Measurements from ENCODE around the gene ARFGAP1.

Gene ARFGAP1

DNA sequence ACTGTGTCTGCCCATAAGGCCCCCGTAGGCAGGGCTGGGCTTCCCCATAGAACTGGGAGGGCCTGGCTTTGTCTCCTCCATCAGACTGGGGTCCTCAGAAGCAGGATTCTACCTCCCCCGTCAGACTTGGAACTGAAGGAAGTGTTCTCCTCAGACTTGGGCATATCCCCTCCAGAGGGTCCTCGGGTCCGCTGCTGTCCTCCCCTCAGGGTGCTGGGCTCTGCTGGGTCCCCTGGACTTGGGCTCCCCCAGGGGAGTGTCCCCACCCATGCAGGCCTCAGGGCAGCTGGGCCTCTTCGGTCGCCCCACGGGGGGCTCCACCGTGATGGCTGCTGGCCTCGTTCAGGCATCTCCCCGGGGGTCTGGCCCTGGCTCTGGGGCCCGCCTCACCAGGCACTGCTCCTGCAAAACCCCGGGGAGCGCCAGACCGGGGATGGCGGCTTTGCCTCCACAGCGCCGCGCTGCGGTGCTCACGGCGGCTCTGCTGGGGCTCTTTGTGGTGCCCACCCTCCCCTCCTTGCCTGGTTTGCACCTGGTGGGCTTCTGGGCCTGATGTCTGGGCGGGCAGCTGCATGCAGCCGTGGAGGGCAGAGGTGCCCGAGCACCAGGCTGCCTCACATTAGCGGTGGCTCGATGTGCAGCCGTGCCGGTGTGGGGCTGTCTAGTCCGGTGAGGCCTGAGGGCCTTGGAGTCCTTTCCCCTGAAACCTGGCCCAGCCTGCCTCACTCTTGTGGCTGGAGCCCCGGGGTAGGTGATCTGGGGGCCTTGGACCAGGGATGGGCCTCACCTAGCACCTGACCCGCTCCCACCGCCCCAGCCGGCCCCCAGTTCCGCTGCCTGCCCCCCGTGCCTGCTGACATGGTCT is 34.3 kb downstream of the ARFGAP1 start:
- Histone ChIP-seq H3K9me2 (replicated peaks; ENCODE audit: low read depth, low read length) (no peaks in the 10 kb centered on the region), H3K9me3 (ENCODE audit: insufficient read depth, low read depth, low read length) (no peaks in the 10 kb centered on the region), H3K9ac (ENCODE audit: low read depth, low read length, poor library complexity, severe bottlenecking) (no peak overlapping the region), H3K4me3 (ENCODE audit: low read length, poor library complexity, severe bottlenecking) (no peak overlapping the region), H3K4me1 (ENCODE audit: insufficient read depth, low read length, poor library complexity, severe bottlenecking) (peaks cover 2% of the 10 kb centered on the region), H3K27me3 (ENCODE audit: insufficient read depth, low read length, poor library complexity, severe bottlenecking) (no peaks in the 10 kb centered on the region), H3K4me2 (ENCODE audit: low read depth, low read length, poor library complexity, severe bottlenecking) (no peak overlapping the region), H4K20me1 (ENCODE audit: insufficient read depth, low read length, poor library complexity, severe bottlenecking) (no peaks in the 10 kb centered on the region), H3K79me2 (ENCODE audit: insufficient read depth, low read length) (no peaks in the 10 kb centered on the region), H3K36me3 (ENCODE audit: insufficient read depth, low read length) (no peaks in the 10 kb centered on the region), H2AFZ (ENCODE audit: low read length) (no peak overlapping the region), H3F3A (ENCODE audit: low read depth) (no peaks in the 10 kb centered on the region)
- TF ChIP-seq, protein P1, sequence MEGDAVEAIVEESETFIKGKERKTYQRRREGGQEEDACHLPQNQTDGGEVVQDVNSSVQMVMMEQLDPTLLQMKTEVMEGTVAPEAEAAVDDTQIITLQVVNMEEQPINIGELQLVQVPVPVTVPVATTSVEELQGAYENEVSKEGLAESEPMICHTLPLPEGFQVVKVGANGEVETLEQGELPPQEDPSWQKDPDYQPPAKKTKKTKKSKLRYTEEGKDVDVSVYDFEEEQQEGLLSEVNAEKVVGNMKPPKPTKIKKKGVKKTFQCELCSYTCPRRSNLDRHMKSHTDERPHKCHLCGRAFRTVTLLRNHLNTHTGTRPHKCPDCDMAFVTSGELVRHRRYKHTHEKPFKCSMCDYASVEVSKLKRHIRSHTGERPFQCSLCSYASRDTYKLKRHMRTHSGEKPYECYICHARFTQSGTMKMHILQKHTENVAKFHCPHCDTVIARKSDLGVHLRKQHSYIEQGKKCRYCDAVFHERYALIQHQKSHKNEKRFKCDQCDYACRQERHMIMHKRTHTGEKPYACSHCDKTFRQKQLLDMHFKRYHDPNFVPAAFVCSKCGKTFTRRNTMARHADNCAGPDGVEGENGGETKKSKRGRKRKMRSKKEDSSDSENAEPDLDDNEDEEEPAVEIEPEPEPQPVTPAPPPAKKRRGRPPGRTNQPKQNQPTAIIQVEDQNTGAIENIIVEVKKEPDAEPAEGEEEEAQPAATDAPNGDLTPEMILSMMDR (conservative IDR thresholded peaks at IDR 0.05; ENCODE audit: low read length) = no peak
- no peak for TF ChIP-seq EZH2phosphoT487 (IDR thresholded peaks at IDR 0.05; ENCODE audit: borderline replicate concordance)

DNA sequence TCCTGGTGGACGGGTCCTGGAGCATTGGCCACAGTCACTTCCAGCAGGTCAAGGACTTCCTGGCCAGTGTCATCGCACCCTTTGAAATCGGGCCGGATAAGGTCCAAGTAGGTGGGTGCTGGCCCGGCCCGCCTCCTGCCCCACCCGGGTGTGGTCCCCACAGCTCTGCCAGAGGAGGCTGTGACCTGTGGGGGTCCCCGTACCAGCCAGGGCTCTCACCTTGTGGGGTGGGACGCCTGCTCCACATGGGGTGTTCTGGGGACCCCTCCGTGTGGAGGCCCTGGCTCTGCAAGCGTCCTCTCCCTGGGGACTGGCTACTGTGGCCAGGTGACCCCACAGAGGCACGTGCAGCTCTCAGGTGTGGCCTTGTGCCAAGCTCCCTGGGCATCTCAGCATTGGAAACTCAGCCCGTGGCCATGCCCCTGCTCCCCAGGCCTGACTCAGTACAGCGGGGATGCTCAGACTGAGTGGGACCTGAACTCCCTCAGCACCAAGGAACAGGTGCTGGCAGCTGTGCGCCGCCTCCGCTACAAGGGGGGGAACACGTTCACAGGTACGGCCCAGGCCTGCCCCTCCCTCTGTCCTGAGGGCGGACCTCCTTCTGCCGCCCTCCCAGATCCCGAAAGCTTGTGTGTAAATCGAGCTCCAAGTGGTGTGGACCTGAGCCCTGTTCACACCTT is 35.1 kb downstream of the ARFGAP1 start:
- Histone ChIP-seq H3K27me3 (ENCODE audit: insufficient read depth, low read length, poor library complexity, severe bottlenecking) (no peaks in the 10 kb centered on the region), H3K9me3 (ENCODE audit: insufficient read depth, low read depth, low read length) (no peaks in the 10 kb centered on the region), H4K20me1 (ENCODE audit: insufficient read depth, low read length, poor library complexity, severe bottlenecking) (no peaks in the 10 kb centered on the region)

DNA sequence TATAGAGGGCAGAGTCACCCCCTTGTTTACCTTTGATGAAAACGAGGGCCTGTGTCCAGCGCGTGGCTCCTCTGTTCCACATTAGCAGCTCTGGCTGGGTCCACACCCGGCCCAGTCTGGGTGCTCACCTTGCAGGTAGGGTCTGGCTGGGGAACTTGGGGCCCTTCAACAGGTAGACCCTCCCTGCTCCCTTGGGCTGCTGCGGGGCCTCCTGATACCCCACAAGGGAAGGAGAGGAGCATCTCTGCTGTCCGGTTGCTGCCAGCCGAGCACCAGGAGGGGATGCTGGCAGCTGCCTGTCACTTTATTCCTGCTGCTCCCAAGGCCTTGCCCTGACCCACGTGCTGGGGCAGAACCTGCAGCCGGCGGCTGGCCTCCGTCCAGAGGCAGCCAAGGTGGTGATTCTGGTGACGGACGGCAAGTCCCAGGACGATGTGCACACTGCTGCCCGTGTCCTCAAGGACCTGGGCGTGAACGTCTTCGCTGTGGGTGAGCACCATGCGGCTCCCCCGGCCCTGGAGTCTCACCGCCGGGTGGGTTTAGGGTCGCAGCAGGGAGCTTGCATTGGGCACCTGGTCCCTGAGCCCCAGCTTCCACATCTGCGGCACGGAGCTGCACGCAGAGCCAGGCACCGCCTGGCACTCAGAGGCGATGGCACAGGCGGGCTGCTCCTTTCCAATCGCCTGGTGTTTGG is 35.8 kb downstream of the ARFGAP1 start:
- no peaks in the 10 kb centered on the region for H3K36me3 ChIP-seq (ENCODE audit: insufficient read depth, low read length)
- peaks cover 7% of the 10 kb centered on the region for H3K4me1 ChIP-seq (ENCODE audit: insufficient read depth, low read length, poor library complexity, severe bottlenecking)
- no peaks in the 10 kb centered on the region for H3K79me2 ChIP-seq (ENCODE audit: insufficient read depth, low read length)
- H3K4me3 ChIP-seq (ENCODE audit: low read length, poor library complexity, severe bottlenecking) = no peak overlapping the region
- no peaks in the 10 kb centered on the region for H3F3A ChIP-seq (ENCODE audit: low read depth)
- no peaks in the 10 kb centered on the region for H3K27me3 ChIP-seq (ENCODE audit: insufficient read depth, low read length, poor library complexity, severe bottlenecking)
- no peak overlapping the region for H3K9ac ChIP-seq (ENCODE audit: low read depth, low read length, poor library complexity, severe bottlenecking)
- H4K20me1 ChIP-seq (ENCODE audit: insufficient read depth, low read length, poor library complexity, severe bottlenecking) = no peaks in the 10 kb centered on the region
- H3K4me2 ChIP-seq (ENCODE audit: low read depth, low read length, poor library complexity, severe bottlenecking) = no peak overlapping the region
- H2AFZ ChIP-seq (ENCODE audit: low read length) = no peak overlapping the region
- H3K9me2 ChIP-seq (replicated peaks; ENCODE audit: low read depth, low read length) = no peaks in the 10 kb centered on the region
- H3K9me3 ChIP-seq (ENCODE audit: insufficient read depth, low read depth, low read length) = no peaks in the 10 kb centered on the region
- TF ChIP-seq, protein P1 (conservative IDR thresholded peaks at IDR 0.05; ENCODE audit: low read length) = no peak
- TF ChIP-seq EZH2phosphoT487 (IDR thresholded peaks at IDR 0.05; ENCODE audit: borderline replicate concordance) = no peak

More for the DNA sequence above, 35.1 kb downstream of the ARFGAP1 start:
- H3K4me1 ChIP-seq (ENCODE audit: insufficient read depth, low read length, poor library complexity, severe bottlenecking) = peaks cover 7% of the 10 kb centered on the region
- H3K79me2 ChIP-seq (ENCODE audit: insufficient read depth, low read length) = no peaks in the 10 kb centered on the region
- H3K4me2 ChIP-seq (ENCODE audit: low read depth, low read length, poor library complexity, severe bottlenecking) = no peak overlapping the region
- no peak overlapping the region for H3K9ac ChIP-seq (ENCODE audit: low read depth, low read length, poor library complexity, severe bottlenecking)
- H3F3A ChIP-seq (ENCODE audit: low read depth) = no peaks in the 10 kb centered on the region
- TF ChIP-seq EZH2phosphoT487 (IDR thresholded peaks at IDR 0.05; ENCODE audit: borderline replicate concordance) = no peak
- TF ChIP-seq, protein P1 (conservative IDR thresholded peaks at IDR 0.05; ENCODE audit: low read length) = no peak
- no peak overlapping the region for H3K4me3 ChIP-seq (ENCODE audit: low read length, poor library complexity, severe bottlenecking)
- H2AFZ ChIP-seq (ENCODE audit: low read length) = no peak overlapping the region
- no peaks in the 10 kb centered on the region for H3K9me2 ChIP-seq (replicated peaks; ENCODE audit: low read depth, low read length)
- H3K36me3 ChIP-seq (ENCODE audit: insufficient read depth, low read length) = no peaks in the 10 kb centered on the region
